HepG2 (cell line): Measurements from ENCODE around the gene MRPL28.

Experiments
- BRD4 ChIP-seq: sonication (generic); formaldehyde crosslinking; IDR thresholded peaks from 2 replicates; pipeline ENCODE4 v1.4.0; 2020; ENCODE audit warnings: missing genetic modification reagents
- DNMT1 ChIP-seq: sonication (generic); formaldehyde crosslinking; IDR thresholded peaks from 2 replicates; pipeline ENCODE4 v1.5.1; 2020; ENCODE audit warnings: mild to moderate bottlenecking, missing genetic modification reagents
- PAX8 ChIP-seq: sonication (generic); formaldehyde crosslinking; IDR thresholded peaks from 2 replicates; pipeline ENCODE4 v1.8.0; 2022; ENCODE audit warnings: mild to moderate bottlenecking, missing genetic modification reagents, borderline replicate concordance
- POLR2A ChIP-seq, 2 experiments: IDR thresholded peaks; 2 replicates each; pipeline ENCODE4 v1.6.1; 2011; ENCODE audit warnings: low read depth in 2 of 2, low read length in 2 of 2, mild to moderate bottlenecking in 1 of 2, moderate library complexity in 1 of 2; ENCODE audit not compliant: insufficient read depth in 1 of 2
- RELA ChIP-seq: sonication (generic); formaldehyde crosslinking; IDR thresholded peaks from 2 replicates; pipeline ENCODE4 v1.4.0; 2020; ENCODE audit warnings: missing genetic modification reagents
- ZNF816 ChIP-seq: sonication (generic); formaldehyde crosslinking; IDR thresholded peaks from 2 replicates; pipeline ENCODE4 v1.8.0; 2022; ENCODE audit warnings: missing genetic modification reagents, mild to moderate bottlenecking, borderline replicate concordance
- TF ChIP-seq, protein P1 (sequence below), 2 experiments: IDR thresholded peaks; 2 replicates each; pipeline ENCODE4 v1.6.1; 2011 to 2012; ENCODE audit warnings: low read length in 2 of 2, borderline replicate concordance in 1 of 2, low read depth in 1 of 2, mild to moderate bottlenecking in 1 of 2, moderate library complexity in 1 of 2
- TF ChIP-seq, protein P2 (sequence below): IDR thresholded peaks from 2 replicates; pipeline ENCODE4 v1.6.1; 2018; ENCODE audit warnings: missing genetic modification reagents

DNA sequence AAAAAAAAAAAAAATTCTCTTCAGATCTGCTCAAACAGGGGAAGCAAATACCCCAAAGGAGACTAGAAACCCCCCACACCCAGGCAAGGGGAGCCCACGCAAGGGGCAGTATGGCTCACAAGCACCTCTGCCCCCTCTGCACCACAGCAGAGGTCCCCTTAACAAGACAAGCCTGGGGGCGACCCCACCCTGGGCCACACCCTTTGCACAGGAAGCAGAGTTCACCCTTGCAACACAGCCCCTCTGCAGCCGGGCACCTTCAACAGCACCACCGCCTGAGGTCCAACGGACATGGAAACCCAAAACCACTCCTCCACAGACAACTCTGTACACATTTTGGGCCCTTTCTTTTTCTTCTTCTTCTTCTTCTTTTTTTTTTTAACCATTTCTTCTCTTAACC, 30.7 kb downstream of the MRPL28 start:
- TF ChIP-seq PAX8 (CRISPR knock-in tag) (no peak), RELA (CRISPR knock-in tag) (no peak), DNMT1 (CRISPR knock-in tag) (no peak), BRD4 (CRISPR knock-in tag) (no peak), ZNF816 (CRISPR knock-in tag) (no peak), POLR2A (IDR thresholded peaks at IDR 0.05; ENCODE audit: insufficient read depth in 1 of 2, low read depth in 2 of 2, low read length in 2 of 2) (no peak)
- TF ChIP-seq, protein P1, sequence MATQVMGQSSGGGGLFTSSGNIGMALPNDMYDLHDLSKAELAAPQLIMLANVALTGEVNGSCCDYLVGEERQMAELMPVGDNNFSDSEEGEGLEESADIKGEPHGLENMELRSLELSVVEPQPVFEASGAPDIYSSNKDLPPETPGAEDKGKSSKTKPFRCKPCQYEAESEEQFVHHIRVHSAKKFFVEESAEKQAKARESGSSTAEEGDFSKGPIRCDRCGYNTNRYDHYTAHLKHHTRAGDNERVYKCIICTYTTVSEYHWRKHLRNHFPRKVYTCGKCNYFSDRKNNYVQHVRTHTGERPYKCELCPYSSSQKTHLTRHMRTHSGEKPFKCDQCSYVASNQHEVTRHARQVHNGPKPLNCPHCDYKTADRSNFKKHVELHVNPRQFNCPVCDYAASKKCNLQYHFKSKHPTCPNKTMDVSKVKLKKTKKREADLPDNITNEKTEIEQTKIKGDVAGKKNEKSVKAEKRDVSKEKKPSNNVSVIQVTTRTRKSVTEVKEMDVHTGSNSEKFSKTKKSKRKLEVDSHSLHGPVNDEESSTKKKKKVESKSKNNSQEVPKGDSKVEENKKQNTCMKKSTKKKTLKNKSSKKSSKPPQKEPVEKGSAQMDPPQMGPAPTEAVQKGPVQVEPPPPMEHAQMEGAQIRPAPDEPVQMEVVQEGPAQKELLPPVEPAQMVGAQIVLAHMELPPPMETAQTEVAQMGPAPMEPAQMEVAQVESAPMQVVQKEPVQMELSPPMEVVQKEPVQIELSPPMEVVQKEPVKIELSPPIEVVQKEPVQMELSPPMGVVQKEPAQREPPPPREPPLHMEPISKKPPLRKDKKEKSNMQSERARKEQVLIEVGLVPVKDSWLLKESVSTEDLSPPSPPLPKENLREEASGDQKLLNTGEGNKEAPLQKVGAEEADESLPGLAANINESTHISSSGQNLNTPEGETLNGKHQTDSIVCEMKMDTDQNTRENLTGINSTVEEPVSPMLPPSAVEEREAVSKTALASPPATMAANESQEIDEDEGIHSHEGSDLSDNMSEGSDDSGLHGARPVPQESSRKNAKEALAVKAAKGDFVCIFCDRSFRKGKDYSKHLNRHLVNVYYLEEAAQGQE (IDR thresholded peaks at IDR 0.05; ENCODE audit: borderline replicate concordance in 1 of 2, low read depth in 1 of 2, low read length in 2 of 2): no peak
- TF ChIP-seq, protein P2, sequence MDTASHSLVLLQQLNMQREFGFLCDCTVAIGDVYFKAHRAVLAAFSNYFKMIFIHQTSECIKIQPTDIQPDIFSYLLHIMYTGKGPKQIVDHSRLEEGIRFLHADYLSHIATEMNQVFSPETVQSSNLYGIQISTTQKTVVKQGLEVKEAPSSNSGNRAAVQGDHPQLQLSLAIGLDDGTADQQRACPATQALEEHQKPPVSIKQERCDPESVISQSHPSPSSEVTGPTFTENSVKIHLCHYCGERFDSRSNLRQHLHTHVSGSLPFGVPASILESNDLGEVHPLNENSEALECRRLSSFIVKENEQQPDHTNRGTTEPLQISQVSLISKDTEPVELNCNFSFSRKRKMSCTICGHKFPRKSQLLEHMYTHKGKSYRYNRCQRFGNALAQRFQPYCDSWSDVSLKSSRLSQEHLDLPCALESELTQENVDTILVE (CRISPR knock-in tag): no peak
